Measurements from ENCODE around the gene IRAG1.
A peak's percentile ranks its signal among the peaks of the same experiment; 100 is the strongest.

The IRAG1 gene, protein sequence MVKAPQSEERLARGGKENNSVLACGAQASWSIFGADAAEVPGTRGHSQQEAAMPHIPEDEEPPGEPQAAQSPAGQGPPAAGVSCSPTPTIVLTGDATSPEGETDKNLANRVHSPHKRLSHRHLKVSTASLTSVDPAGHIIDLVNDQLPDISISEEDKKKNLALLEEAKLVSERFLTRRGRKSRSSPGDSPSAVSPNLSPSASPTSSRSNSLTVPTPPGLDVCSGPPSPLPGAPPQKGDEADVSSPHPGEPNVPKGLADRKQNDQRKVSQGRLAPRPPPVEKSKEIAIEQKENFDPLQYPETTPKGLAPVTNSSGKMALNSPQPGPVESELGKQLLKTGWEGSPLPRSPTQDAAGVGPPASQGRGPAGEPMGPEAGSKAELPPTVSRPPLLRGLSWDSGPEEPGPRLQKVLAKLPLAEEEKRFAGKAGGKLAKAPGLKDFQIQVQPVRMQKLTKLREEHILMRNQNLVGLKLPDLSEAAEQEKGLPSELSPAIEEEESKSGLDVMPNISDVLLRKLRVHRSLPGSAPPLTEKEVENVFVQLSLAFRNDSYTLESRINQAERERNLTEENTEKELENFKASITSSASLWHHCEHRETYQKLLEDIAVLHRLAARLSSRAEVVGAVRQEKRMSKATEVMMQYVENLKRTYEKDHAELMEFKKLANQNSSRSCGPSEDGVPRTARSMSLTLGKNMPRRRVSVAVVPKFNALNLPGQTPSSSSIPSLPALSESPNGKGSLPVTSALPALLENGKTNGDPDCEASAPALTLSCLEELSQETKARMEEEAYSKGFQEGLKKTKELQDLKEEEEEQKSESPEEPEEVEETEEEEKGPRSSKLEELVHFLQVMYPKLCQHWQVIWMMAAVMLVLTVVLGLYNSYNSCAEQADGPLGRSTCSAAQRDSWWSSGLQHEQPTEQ

DNA sequence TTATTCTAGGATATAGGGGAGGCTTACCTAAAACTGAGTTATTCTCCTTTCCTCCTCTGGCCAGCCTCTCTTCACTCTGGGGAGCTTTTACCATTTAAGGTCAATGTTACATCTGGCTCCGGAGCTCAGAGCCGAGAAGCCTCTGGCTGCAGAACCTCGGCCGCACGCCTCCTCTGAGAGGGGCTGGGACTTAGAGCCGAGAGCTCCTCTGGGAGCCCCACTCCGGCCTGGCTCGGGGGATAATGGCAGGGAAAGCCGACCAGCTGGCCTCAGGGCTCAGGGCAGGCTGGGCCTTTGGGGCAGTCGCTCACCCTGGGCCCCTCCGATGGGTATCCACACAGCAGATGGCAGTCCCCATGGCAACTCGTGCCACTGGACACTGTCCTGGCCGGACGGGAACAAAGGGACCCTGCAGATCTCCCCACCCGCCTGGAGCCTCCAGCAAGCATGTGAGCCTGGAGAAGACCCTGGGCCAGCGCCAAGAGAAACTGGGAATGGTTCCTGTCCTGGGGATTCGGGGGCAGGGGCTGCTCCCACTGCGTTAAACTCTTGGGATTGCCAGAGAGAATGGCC lies at the start of gene IRAG1:
TSS of gene IRAG1 (minus strand) at position 247 of the 573 bp plus-strand sequence. CDS start at position 94, 153 bp downstream.
- DNase-seq (ENCODE audit: low spot score), result peak; percentile 51

DNA sequence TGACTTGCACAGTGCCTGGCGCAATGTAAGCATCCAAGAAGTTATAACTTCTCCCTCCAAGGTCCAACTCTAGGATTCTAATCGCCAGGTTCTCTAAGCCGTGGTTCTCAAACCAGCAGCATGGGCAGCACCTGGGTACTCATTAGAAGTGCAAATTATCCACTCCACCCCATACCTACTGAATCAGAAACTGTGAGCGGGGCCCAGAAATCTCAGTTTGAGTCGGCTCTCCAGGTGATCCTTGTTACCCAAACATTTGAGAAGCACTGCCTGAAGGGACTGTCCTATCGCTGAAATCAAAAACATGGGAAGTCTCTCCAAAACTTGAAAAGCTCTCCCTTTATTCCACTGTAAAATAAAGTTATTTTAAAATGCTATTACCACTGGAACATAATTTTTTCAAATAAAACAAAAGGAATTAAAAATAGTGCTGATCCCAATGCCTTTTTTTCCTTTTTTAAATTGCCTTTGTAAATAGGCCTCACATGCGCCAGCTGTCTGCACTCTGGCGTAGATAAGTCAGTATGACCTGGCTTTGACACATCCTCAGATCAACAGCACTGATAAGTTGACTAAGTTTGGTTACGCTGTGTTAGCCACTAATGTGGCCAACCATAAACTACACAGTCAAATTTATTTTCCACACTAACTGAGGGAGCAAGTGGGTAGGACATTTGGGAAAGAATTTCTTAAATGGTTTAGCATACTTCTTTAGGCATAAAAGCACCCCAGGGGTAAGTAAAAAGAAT lies 49.1 kb upstream of the IRAG1 start:
- DNase-seq (ENCODE audit: low spot score), result no peak

DNA sequence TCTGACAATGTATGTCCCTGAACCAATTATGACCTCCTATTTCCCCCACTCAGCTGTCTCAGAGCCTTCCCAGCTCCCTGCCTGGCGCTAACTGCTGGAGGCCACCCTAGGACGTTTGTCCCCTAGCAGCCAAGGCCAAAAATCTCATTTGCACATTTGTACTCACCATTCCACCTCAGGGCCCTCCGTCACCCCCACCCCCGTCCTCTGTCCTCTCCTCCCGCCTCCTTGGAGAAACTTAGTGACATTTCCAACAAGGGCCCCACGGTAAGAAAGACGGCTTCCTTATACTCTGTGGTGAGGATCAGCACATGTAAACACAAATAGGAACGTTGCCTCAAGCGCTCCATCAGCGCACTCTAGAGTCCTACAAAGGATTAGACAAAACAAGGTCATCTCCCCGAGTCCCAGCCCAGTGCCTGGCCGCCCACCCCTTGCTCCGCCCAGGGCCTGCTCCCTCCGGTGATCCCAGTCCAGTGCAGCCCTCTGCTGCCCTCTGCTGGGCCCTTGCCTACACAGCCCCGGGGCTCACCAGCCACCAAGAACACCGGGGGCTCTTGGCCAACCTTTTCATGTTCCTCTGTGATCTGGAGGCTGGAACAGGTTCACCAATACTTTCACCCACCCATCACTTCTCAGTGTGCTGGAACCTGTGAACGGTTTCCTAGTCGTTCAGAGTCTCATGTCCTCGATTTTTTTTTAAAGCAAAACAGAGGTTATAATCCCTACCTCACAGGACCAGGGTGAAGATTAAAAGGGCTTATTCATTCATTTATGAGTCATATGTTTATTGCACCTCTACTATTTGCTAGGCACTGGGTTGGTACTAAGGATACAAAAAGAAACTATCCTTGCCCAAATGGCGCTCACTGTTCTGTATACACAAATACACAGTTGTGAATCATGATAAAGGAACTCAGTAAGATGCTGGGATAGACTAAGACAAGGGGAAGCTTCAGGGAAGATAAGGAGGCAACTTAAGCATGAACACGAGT lies 42.2 kb upstream of the IRAG1 start:
- peak; percentile 96 for DNase-seq (ENCODE audit: low spot score)

DNA sequence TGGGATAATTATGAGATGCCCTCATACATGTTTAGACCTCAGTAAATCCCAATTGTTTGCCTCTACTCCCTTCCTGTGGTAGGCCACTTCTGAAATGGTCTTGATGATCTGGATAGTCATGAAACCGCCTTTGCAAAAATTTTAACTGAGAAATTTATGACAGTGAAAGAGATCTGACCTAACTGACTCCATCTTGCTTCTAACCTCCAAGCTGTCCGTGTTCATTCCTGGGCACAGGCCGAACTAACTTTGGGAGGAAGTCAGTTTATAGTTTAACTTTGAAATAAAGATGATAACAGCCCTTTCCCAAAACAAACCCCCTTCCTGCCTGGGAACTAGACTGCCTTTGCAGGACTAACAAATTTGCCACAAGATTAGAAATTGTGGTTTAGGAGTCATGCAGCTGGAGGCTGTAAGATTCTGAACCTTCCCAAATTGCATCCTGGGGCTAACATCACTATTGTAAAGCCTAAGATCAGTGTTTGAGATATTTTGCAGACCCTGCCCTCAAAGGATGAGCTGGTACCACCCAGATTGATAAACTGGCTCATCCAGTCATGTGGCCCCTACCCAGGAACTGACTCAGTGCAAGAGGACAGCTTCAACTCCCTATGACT lies 37.6 kb upstream of the IRAG1 start:
- DNase-seq (ENCODE audit: low spot score), result no peak

DNA sequence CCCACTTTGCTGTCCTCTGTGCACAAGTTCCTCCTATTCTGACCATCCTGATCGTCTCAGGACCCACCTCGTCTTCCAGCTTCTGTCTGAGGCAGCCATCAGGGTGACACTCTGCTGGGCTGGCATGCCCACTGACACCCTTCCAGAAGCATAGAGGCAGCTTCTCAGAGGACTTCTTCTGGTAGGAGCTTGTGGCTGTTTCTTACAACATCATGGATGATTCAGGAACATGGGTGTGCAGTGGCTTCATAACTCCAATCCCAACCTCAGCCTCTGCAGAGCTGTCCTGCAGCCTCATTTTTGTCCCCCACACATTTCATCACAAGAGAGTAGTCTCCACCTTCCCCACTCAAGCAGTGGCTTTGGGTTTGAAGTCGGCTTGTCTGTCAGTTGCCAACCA lies 36.6 kb upstream of the IRAG1 start:
- DNase-seq (ENCODE audit: low spot score), result no peak

DNA sequence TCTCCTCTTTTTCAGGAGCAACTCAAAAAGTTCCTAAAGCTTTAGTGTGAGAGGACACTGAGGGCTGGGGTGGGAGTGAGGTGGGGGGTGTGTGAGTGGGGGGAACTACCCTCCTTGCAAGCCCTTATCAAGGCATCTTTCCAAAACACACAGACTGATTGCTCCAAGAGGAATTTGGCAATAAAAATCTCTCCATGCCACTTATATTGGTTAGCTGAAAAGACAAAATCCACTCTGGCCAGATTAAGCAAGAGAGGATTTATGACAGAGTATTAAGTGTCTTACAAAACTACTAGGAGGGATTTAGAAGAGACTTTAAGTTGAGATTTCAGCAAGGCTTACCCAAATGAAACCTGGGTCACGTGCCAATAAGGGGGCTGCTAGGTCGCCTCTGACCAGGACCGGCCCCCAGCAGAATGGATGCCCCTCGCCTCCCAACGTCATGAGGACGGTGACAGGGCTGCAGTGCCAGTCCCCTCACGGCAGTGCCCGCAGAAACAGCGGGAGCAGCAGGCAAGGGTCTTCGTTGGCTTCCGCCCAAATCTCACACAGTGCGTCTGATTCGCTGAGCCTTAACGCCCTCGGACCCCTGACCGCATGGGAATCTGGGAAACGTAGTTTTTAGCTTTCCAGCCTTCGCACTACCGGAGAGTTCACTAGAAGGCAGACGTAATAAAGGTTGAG lies 35.4 kb upstream of the IRAG1 start:
- peak; percentile 73 for DNase-seq (ENCODE audit: low spot score)

DNA sequence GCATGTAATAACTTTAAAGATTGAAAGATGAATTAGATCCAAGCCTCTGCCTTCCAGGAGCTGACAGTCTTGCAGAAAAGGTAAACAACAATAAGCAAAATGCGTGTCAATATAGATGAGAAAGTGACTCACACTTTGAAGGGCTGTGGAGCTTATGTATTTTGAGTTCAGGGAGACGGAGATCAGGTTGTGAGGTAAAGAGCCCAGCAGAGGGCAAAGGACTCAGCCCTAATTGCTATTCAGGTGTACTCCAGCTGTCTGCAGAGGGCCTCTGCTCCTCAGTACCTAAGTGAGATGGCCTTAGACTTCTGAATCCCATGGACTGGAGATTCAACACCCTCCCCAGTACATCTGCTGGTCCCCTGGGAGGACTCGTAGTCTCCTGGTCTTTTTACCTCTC lies 34.6 kb upstream of the IRAG1 start:
- no peak for DNase-seq (ENCODE audit: low spot score)

DNA sequence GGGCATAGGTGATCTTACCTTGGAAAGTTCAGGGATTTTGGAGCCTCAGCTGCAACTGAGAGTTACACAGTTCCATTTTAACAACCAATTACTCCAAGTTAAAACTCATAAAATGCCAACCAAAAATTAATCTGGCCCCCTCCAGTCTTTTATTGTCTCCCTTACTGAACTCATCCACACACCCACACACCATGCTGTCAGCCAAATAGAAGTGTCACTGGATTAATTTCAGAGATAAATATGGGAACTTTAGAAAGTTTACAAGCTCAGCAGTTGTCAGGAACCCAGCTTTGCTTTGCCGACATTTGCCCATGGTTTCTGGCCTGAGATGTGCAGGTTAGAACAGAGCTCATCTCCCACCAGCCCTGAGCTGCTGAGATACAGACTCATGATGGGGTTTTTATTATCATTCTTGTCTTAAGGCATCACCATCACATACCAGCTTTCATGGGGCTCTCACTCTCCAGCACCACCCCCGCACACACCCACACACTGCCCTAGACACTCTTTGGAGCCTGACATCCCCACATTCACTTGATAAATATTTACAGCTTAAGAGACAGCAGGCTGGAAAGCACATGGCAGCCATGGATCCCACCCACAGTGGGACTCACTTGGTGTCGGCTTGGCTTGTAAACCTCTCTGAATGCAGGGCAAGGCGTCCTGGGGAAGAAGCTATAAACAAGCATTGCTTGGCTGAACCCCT lies 33.7 kb upstream of the IRAG1 start:
- no peak for DNase-seq (ENCODE audit: low spot score)

DNA sequence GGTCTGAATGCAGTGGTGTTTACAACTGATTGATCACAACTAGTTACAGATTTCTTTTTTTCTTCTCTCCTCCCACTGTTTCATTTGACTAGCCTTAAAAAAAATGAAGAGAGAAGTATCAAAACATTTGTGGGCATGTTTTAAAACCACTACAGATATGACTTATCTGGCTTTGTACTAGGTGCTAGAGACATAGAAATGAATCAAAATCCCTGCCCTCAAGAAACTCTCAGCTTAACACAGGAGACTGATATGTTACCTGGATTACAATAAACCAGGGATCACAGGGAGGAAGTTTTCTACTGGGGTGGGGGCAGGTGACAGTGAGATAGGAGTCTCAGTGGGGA lies 32.3 kb upstream of the IRAG1 start:
- DNase-seq (ENCODE audit: low spot score), result no peak

DNA sequence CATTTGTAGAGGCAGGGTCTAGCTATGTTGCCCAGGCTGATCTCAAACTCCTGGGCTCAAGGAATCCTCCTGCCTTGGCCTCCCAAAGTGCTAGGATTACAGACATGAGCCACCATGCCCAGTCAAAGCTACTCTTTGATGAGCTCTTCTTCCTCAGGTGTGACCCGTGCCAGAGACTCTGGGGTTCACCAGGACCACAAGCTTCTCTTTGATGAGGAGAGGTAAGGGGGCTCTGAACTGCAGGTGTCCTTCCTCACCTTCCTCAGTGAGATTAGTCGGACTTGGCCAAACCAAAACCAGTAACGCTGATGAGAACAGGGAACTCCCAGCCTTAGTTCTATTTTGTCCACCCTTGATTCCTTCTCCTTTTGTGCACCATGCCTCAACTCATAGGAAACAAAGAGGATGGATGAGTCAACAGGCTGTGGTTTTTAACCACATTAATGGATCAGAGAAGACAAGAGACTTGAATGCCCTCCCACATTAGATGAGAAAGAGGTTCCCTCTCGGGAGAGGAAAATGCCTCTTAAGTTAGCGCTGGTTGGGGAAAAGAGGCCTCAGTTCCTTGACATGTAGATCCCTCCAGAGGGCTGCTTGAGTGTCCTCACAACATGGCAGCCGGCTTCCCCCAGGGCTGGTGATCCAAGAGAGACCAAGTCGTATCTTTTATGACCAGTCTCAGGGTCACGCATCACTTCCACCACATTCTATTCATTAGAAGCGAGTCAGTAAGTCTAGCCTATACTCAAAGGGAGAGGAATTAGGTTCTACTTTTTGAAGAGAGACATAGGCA lies 31.8 kb upstream of the IRAG1 start:
- no peak for DNase-seq (ENCODE audit: low spot score)

DNA sequence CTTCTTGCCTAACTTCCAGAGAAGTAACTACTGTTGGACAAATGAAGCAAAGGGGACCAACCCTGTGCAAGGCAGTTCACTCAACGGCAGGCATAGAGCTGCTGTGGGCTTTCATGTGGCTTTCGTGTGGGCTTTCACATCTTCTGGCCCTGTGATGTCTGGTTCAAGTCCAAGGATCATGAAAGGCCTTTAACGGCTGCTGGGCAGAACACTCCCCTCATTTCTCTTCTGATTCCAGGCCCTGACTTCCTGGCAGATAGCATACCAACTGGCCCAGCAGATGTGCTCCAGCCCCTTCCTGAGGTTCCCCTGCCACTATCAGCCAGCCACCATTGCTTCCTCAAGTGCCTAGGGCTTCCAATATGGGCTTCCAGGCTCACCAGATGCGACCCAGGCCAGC lies 28.8 kb upstream of the IRAG1 start:
- DNase-seq (ENCODE audit: low spot score), result no peak

DNA sequence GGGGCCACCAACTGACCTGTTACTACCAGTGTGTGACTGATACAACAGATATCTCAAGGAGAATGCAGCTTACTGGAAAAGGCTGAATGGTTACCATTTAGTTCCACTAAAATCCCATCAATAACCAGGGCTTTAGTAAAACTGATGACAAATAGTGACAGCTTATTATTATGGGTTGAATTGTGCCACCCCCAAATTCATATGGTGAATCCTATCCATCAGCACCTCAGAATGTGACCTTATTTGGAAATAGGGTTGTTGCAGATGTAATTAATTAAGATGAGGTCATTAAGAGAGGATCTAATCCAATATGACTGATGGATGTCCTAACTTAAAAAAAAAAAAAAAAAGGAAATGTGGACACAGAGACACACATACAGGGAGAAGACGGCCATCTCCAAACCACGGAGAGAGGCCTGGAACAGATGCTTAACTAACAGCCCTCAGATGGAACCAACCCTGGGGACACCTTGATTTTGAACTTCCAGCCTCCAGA lies 27.4 kb upstream of the IRAG1 start:
- no peak for DNase-seq (ENCODE audit: low spot score)

DNA sequence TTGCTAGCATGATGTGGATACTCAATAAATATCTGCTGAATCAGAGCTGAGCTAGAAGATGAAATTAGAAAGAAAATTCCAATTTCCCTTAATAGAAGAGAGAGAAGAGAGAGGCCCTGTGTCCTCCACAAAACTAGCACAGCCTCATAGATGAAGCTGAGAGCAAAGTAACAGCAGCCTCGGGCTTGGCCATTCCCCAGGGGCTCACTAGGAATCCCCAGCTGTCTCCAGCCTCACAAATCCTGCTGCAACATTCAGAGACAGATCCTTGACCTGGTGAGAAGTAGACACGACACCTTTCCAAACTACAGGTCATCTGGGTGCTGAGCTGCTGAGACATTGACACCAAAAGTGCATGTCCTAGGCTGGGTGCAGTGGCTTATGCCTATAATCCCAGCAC lies 26.1 kb upstream of the IRAG1 start:
- no peak for DNase-seq (ENCODE audit: low spot score)

DNA sequence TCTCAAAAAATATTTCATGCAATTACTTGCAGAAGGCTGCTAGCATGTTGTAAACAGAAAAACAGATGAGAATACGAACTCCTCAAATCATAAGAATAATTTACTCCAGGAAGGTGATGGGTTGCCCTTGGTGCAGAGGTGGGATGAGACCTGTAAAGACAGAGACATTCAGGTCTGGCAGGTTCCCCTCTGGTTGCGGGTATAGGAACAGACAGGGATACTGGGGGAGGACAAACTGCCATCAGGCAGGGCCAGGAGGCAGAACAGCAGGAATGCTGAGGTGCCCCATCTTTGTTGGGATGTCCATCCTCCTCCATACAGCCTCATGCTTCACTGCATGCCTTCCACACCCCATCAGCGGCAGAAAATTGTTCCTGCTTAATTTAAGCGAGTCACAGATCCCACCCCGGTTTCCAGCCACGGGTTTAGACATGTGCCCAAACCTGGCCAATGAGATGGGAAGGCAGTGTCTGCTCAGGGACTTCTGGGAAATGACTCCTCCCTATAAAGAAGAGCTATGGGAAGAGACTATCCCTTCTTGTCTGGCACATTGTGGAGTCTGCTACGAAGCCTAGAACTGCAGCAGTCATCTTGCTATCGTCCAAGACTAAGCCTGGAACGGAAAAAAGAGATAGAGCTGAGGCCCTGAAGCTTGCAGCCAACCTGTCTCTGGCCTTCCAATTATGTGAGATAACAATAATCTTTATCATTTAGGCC lies 23.1 kb upstream of the IRAG1 start:
- no peak for DNase-seq (ENCODE audit: low spot score)

DNA sequence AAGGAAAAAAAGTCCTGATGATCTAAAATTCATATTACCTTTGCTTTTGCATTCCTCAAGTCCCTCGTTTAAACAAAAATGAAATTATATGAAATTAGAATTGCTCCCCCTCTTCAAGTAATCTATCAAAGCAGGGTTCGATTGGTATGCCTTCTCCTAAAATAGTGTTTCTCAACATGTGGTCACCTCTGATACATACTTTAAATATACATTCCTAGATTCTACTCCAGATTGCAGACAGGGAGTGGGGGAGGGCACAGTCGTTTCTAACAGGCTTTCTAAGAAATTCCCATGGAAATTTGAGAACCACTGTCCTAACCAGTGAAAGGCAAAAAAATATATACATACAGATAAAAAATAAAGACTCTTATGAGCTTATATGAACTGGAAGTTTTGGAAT lies 22.6 kb upstream of the IRAG1 start:
- DNase-seq (ENCODE audit: low spot score), result no peak

DNA sequence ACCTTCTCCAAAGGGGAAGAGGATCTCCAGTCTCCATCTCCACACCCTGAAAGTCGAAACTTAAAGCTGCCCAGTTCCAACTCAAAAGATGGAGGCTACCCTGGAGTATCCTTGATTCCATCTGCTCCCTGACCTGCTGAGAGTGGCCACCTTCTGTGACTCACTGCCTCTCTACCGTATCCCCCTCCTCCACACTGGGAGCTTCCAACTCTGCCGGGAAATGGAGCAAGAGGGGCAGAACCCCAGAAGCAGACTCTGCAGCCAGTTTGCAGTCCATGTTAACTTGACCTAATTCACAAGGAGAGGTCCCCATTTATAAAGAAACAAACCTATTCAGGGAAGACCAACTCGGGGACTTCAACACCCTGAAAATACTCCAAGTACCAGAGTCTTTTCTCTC lies 22.0 kb upstream of the IRAG1 start:
- DNase-seq (ENCODE audit: low spot score), result no peak

DNA sequence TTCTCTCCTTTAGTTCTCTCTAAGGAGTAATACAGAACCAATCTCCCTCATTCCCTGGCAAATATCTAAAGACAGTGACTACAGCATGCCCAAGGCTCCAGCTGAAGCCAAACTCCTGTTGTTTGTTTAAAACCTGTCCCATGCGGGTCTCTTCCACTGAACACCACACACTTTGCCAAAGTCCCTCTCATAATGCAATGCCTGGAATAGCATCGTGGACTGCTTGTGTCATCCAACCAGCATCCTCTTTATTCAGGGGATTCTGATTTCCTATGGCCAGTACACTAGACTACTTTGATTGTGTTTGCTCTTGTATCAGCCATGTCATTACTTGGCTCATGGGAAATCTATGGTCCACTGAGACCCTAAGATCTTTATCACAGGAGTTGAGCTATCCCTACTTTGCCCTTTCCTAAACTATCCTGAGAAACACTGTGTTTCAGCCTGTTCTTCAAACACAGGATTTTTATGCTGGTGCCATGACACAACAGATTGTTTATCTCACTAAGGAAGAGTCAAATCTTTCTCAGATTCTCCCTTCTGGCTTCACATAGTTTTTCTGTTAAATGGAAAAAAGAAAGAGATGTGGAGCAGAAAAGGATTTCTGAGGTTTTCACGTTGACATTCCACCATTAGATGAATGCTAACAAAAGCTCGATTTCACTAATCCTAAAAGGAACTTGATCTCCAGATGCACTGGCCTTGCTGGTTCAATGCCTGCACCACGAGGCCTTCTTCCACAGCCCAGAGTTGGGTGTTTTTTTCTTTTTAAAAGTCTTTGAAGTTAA lies 15.9 kb upstream of the IRAG1 start:
- DNase-seq (ENCODE audit: low spot score), result no peak

Measured in ecto neural progenitor cell (in vitro differentiated cells).